ENCODE results near the gene PPT1. TPM values are rescaled to one million over a fixed set of nuclear protein-coding genes. Genes with fewer than 3 reads are reported as not detected.
A peak's percentile ranks its signal among the peaks of the same experiment; 100 is the strongest.

PPT1 gene
- 46.8 TPM for total RNA-seq (2021; ENCODE audit: unreplicated experiment)
- polyA plus RNA-seq (2012) = 21.4 and 36.1 TPM in 2 replicates
- percentile 76 among the genes with signal in this experiment for Bru-seq, nascent RNA
- percentile 80 among the genes with signal in this experiment for BruChase-seq, experiment 1, labeled RNA remaining after a 6-hour chase
- percentile 65 among the genes with signal in this experiment for BruChase-seq, experiment 2, labeled RNA remaining after a 2-hour chase
- long read RNA-seq, full-length matches to known transcripts = 85 of 94 reads
- long read RNA-seq, partial matches to known transcripts = 4 of 94 reads
- long read RNA-seq, other reads (novel, unspliced or antisense) = 5 of 94 reads

DNA sequence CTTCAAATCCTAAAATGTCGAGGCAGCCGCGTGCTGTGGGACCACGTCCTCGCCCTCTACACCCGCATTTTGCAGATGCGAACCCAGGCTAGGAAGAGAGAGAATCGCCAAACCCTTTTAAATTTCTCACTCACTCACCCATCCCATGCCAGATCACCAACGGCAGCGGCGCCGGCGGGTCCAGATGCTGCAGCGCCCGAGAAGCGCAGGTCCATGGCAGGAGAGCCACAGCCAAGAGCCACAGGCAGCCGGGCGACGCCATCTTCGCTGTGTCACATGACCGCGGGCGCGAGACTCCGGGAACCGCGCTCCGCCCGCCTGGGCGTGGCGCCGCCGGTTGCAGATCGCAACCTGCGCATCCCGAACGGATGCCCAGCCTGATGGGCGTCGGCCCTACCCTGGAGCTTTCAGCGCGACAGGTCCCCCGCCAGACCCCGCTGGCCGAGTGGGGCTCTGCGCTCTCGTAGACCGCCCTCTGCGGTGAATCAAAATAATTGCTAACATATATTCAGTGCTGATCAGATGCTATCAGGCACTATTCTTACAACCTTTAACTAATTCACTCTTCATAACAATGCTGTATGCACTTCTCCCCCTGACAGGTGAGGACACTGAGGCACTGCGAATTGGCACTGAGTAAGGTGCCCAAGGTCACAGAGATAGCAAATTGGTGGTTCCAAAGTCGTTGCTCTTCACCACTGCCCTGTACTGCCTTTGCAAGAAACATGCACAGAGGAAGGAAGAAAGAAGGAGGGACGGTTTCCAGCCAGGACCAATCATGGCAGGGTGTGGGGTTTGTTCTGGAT is at the start of gene PPT1:
Gene PPT1 (minus strand): TSS at position 276 of the 806 bp plus-strand sequence. CDS start 14 bp downstream, at position 262.
- H3K4me3 ChIP-seq (replicated peaks in 1 of 2; ENCODE audit: low read depth in 1 of 2, low read length in 2 of 2) = peak within 1 kb of the TSS; percentile 71 to 88
- peaks cover 0 to 2% of the 10 kb centered on the region in 2 experiments; a peak in 2 of 4 replicates for H3K36me3 ChIP-seq (ENCODE audit: control insufficient read depth in 1 of 2, insufficient read depth in 2 of 2, low read length in 2 of 2)
- ChIA-PET CTCF (no interaction called here), POLR2A (no interaction called here), RAD21 (ENCODE audit: low non-redundant PET in 1 of 2, low total read pairs in 2 of 2, uncharacterized antibody in 2 of 2, unreplicated experiment in 2 of 2) (interaction anchor here in 1 of 2 experiments (0.6 kb wide), 1 partner anchor 495 kb away, joined by 3 read pairs; no protein-coding TSS in a partner anchor)
- peaks cover 11 to 22% of the 10 kb centered on the region in 2 experiments; a peak in 3 of 4 replicates for H3K4me1 ChIP-seq (ENCODE audit: control insufficient read depth in 1 of 2, insufficient read depth in 2 of 2, low read length in 2 of 2)
- BruUV-seq (replicated peaks) = no TSS peak
- H3K9me3 ChIP-seq (ENCODE audit: control insufficient read depth in 1 of 2, insufficient read depth in 1 of 2, low read depth in 1 of 2, low read length in 2 of 2) = no peaks in the 10 kb centered on the region
- ATAC-seq (peak; percentile 92), DNase-seq (ENCODE audit: low read depth, low spot score) (peak; percentile 41)
- H3K27me3 ChIP-seq (ENCODE audit: insufficient read depth, low read length) = no peaks in the 10 kb centered on the region
- peak within 1 kb of the TSS; percentile 70 for H3K9ac ChIP-seq (ENCODE audit: low read length)
- no peaks in the 10 kb centered on the region for H3K9me2 ChIP-seq (ENCODE audit: insufficient read depth)
- no peaks in the 10 kb centered on the region for H4K20me1 ChIP-seq (ENCODE audit: insufficient read depth)
- peak within 1 kb of the TSS; percentile 93 for H2AFZ ChIP-seq (ENCODE audit: low read depth, low read length, poor library complexity, severe bottlenecking)
- peak within 1 kb of the TSS; percentile 2; the same call in 1 of the 2 replicates for H3K27ac ChIP-seq (ENCODE audit: low read depth, low read length)
- peak within 1 kb of the TSS; percentile 96 for H3K4me2 ChIP-seq (ENCODE audit: low read length)
- intact Hi-C loops (cut with micrococcal nuclease) = no loop called here
- H3K79me2 ChIP-seq (ENCODE audit: insufficient read depth, low read length) = peaks cover 41% of the 10 kb centered on the region
- no peak for TF ChIP-seq REST (IDR thresholded peaks at IDR 0.05; ENCODE audit: low read depth)
- TF ChIP-seq POLR2AphosphoS5 (IDR thresholded peaks at IDR 0.05; ENCODE audit: low read depth, low read length) = peak; percentile 82
- TF ChIP-seq RAD21 (IDR thresholded peaks at IDR 0.05; ENCODE audit: low read depth) = 0 out of 2 replicates have a peak, but pooled peaks have one; percentile 6
- TF ChIP-seq, protein P1, sequence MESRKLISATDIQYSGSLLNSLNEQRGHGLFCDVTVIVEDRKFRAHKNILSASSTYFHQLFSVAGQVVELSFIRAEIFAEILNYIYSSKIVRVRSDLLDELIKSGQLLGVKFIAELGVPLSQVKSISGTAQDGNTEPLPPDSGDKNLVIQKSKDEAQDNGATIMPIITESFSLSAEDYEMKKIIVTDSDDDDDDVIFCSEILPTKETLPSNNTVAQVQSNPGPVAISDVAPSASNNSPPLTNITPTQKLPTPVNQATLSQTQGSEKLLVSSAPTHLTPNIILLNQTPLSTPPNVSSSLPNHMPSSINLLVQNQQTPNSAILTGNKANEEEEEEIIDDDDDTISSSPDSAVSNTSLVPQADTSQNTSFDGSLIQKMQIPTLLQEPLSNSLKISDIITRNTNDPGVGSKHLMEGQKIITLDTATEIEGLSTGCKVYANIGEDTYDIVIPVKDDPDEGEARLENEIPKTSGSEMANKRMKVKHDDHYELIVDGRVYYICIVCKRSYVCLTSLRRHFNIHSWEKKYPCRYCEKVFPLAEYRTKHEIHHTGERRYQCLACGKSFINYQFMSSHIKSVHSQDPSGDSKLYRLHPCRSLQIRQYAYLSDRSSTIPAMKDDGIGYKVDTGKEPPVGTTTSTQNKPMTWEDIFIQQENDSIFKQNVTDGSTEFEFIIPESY (IDR thresholded peaks at IDR 0.05; ENCODE audit: extremely low read depth, insufficient replicate concordance, low read length) = peak; percentile 86
- TF ChIP-seq EZH2phosphoT487 (IDR thresholded peaks at IDR 0.05; ENCODE audit: borderline replicate concordance) = no peak
- TF ChIP-seq, protein P2, sequence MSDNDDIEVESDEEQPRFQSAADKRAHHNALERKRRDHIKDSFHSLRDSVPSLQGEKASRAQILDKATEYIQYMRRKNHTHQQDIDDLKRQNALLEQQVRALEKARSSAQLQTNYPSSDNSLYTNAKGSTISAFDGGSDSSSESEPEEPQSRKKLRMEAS (IDR thresholded peaks at IDR 0.05) = peak; percentile 93
- no peak for TF ChIP-seq EZH2 (IDR thresholded peaks at IDR 0.05)
- peak; percentile 41 for TF ChIP-seq TCF7L2 (IDR thresholded peaks at IDR 0.05; ENCODE audit: borderline replicate concordance, extremely low read depth, insufficient read depth, insufficient read length)
- no peak for TF ChIP-seq ELF1 (IDR thresholded peaks at IDR 0.05; ENCODE audit: borderline replicate concordance, low read depth)
- no peak for TF ChIP-seq ATF3 (IDR thresholded peaks at IDR 0.05)
- no peak for TF ChIP-seq ZFX (IDR thresholded peaks at IDR 0.05)
- peak; percentile 78 for TF ChIP-seq CBX3 (IDR thresholded peaks at IDR 0.05; ENCODE audit: low read depth)
- no peak for TF ChIP-seq FOSL1 (IDR thresholded peaks at IDR 0.05; ENCODE audit: low read depth)
- 0 out of 6 replicates have a peak, but pooled peaks of 1 of the 3 experiments have one; percentile 13 for TF ChIP-seq CTCF (IDR thresholded peaks at IDR 0.05 in 2 of 3, conservative IDR thresholded peaks at IDR 0.05 in 1 of 3; ENCODE audit: borderline replicate concordance in 1 of 3, insufficient read depth in 1 of 3, low read depth in 2 of 3, low read length in 2 of 3)
- peak; percentile 82 for TF ChIP-seq POLR2A (IDR thresholded peaks at IDR 0.05; ENCODE audit: borderline replicate concordance, extremely low read depth, insufficient read depth, insufficient read length)
- no peak for TF ChIP-seq ZNF274 (IDR thresholded peaks at IDR 0.05; ENCODE audit: low read depth, low read length)

Measured in HCT116 (cell line).